H9 (cell line): ENCODE measurements around the gene NACC2. TPM values are rescaled to one million over a fixed set of nuclear protein-coding genes. Genes with fewer than 3 reads are reported as not detected.

Experiments
- DNase-seq: peaks from one replicate; pipeline ENCODE4 v3.0.0-alpha.2; 2017
- H2AFZ ChIP-seq: one replicate; pipeline ENCODE4 v1.6.1; 2013; ENCODE audit warnings: mild to moderate bottlenecking, low read length, control low read depth, moderate library complexity
- H2AK5ac ChIP-seq: 2 replicates; pipeline ENCODE4 v1.6.1; 2013; ENCODE audit warnings: low read length, control low read depth, mixed read lengths; ENCODE audit not compliant: insufficient read length
- H2BK120ac ChIP-seq: one replicate; pipeline ENCODE4 v1.6.1; 2013; ENCODE audit warnings: low read depth, mild to moderate bottlenecking, low read length, control low read depth, inconsistent platforms; ENCODE audit not compliant: poor library complexity, severe bottlenecking
- H2BK12ac ChIP-seq: 2 replicates; pipeline ENCODE4 v1.6.1; 2013; ENCODE audit warnings: low read length, control low read depth, mixed read lengths, low read depth; ENCODE audit not compliant: insufficient read length
- H2BK15ac ChIP-seq: 2 replicates; pipeline ENCODE4 v1.6.1; 2013; ENCODE audit warnings: low read depth, low read length, control low read depth
- H2BK20ac ChIP-seq: one replicate; pipeline ENCODE4 v1.6.1; 2013; ENCODE audit warnings: low read depth, mild to moderate bottlenecking, low read length, control low read depth, inconsistent platforms; ENCODE audit not compliant: poor library complexity, severe bottlenecking
- H2BK5ac ChIP-seq: 2 replicates; pipeline ENCODE4 v1.6.1; 2013; ENCODE audit warnings: low read length, control low read depth, mixed read lengths; ENCODE audit not compliant: insufficient read length
- H3K14ac ChIP-seq: 2 replicates; pipeline ENCODE4 v1.6.1; 2013; ENCODE audit warnings: low read length, control low read depth; ENCODE audit not compliant: insufficient read depth
- H3K18ac ChIP-seq: 2 replicates; pipeline ENCODE4 v1.6.1; 2013; ENCODE audit warnings: low read depth, mild to moderate bottlenecking, mixed read lengths, low read length, control low read depth; ENCODE audit not compliant: insufficient read length
- H3K23ac ChIP-seq: 2 replicates; pipeline ENCODE4 v1.6.1; 2013; ENCODE audit warnings: low read length, control low read depth, mixed read lengths, low read depth; ENCODE audit not compliant: insufficient read length
- H3K23me2 ChIP-seq: 2 replicates; pipeline ENCODE4 v1.6.1; 2013; ENCODE audit warnings: low read depth, mild to moderate bottlenecking, mixed read lengths, low read length, control low read depth; ENCODE audit not compliant: insufficient read length, poor library complexity, severe bottlenecking
- H3K27ac ChIP-seq: 2 replicates; pipeline ENCODE4 v1.5.1; 2013; ENCODE audit warnings: low read length, control low read depth, mixed read lengths, low read depth; ENCODE audit not compliant: insufficient read length
- H3K27me3 ChIP-seq: 2 replicates; pipeline ENCODE4 v1.6.1; 2013; ENCODE audit warnings: low read length, control low read depth, inconsistent platforms; ENCODE audit not compliant: insufficient read depth
- H3K4ac ChIP-seq: 2 replicates; pipeline ENCODE4 v1.6.1; 2013; ENCODE audit warnings: low read depth, mild to moderate bottlenecking, control low read depth, inconsistent platforms, low read length, moderate library complexity
- H3K4me1 ChIP-seq: 2 replicates; pipeline ENCODE4 v1.6.1; 2013; ENCODE audit warnings: low read length, control low read depth, inconsistent platforms; ENCODE audit not compliant: insufficient read depth
- H3K4me2 ChIP-seq: 2 replicates; pipeline ENCODE4 v1.6.1; 2013; ENCODE audit warnings: low read length, control low read depth, mixed read lengths; ENCODE audit not compliant: insufficient read length, insufficient read depth
- H3K56ac ChIP-seq: 2 replicates; pipeline ENCODE4 v1.6.1; 2013; ENCODE audit warnings: low read depth, mild to moderate bottlenecking, mixed read lengths, low read length, control low read depth; ENCODE audit not compliant: insufficient read length
- H3K79me1 ChIP-seq: 2 replicates; pipeline ENCODE4 v1.6.1; 2013; ENCODE audit warnings: low read depth, mild to moderate bottlenecking, moderate library complexity, low read length, control low read depth, inconsistent platforms; ENCODE audit not compliant: insufficient read depth, poor library complexity, severe bottlenecking
- H3K79me2 ChIP-seq: 2 replicates; pipeline ENCODE4 v1.6.1; 2013; ENCODE audit warnings: low read length, control low read depth, inconsistent platforms; ENCODE audit not compliant: insufficient read depth
- H3K9ac ChIP-seq: 2 replicates; pipeline ENCODE4 v1.6.1; 2013; ENCODE audit warnings: low read length, control low read depth, mixed read lengths; ENCODE audit not compliant: insufficient read length; ENCODE audit errors: extremely low read depth
- H3K9me3 ChIP-seq: one replicate; pipeline ENCODE4 v1.6.1; 2013; ENCODE audit warnings: low read depth, low read length, inconsistent platforms; ENCODE audit not compliant: control insufficient read depth
- H3T11ph ChIP-seq: one replicate; pipeline ENCODE4 v1.6.1; 2013; ENCODE audit warnings: mild to moderate bottlenecking, low read length, control low read depth, inconsistent platforms
- H4K20me1 ChIP-seq: one replicate; pipeline ENCODE4 v1.6.1; 2013; ENCODE audit not compliant: control insufficient read depth, insufficient read length, insufficient read depth
- H4K5ac ChIP-seq: 2 replicates; pipeline ENCODE4 v1.6.1; 2013; ENCODE audit warnings: low read depth, mild to moderate bottlenecking, mixed read lengths, low read length, control low read depth; ENCODE audit not compliant: insufficient read length
- H4K8ac ChIP-seq: replicated peaks from 2 replicates; pipeline ENCODE4 v1.6.1; 2013; ENCODE audit warnings: low read length, control low read depth, mixed read lengths, low read depth; ENCODE audit not compliant: insufficient read length
- H4K91ac ChIP-seq: 2 replicates; pipeline ENCODE4 v1.6.1; 2013; ENCODE audit warnings: low read depth, mild to moderate bottlenecking, moderate library complexity, mixed read lengths, low read length, control low read depth; ENCODE audit not compliant: insufficient read length
- H3K27ac Mint-ChIP-seq, 3 experiments: 2 replicates in 2 of 3; 3 replicates in 1 of 3; pipeline ENCODE4 v1.8.0; 2020 to 2021; ENCODE audit warnings: mixed read lengths in 3 of 3, mild to moderate bottlenecking in 1 of 3, moderate library complexity in 1 of 3
- H3K27me3 Mint-ChIP-seq: 2 replicates; pipeline ENCODE4 v1.8.0; 2021; ENCODE audit warnings: low read depth, mild to moderate bottlenecking, moderate library complexity, mixed read lengths
- H3K36me3 Mint-ChIP-seq, 3 experiments: 2 replicates in 2 of 3; 3 replicates in 1 of 3; pipeline ENCODE4 v1.8.0; 2020 to 2021; ENCODE audit warnings: low read depth in 3 of 3, mixed read lengths in 3 of 3; ENCODE audit not compliant: insufficient read depth in 1 of 3
- H3K4me1 Mint-ChIP-seq, 2 experiments: 2 replicates each; pipeline ENCODE4 v1.8.0; 2020; ENCODE audit warnings: mixed read lengths in 2 of 2
- H3K4me3 Mint-ChIP-seq, 2 experiments: 2 replicates in 1 of 2; 3 replicates in 1 of 2; pipeline ENCODE4 v1.8.0; 2020 to 2021; ENCODE audit warnings: mild to moderate bottlenecking in 2 of 2, mixed read lengths in 2 of 2, moderate library complexity in 1 of 2
- H3K9me3 Mint-ChIP-seq, 2 experiments: 2 replicates in 1 of 2; 3 replicates in 1 of 2; pipeline ENCODE4 v1.8.0; 2020; ENCODE audit warnings: mild to moderate bottlenecking in 2 of 2, mixed read lengths in 2 of 2, moderate library complexity in 1 of 2
- WGBS: extraction: QIAGEN DNeasy Blood & Tissue Kit; methylation state at CpG from one replicate; pipeline ENCODE4 v1.1.7; 2013; ENCODE audit warnings: missing lambda C conversion rate, low lambda C conversion rate, mixed read lengths; ENCODE audit not compliant: insufficient read length; ENCODE audit errors: extremely low coverage; 5-methylcytosine and 5-hydroxymethylcytosine counted together
- total RNA-seq: library from RNA; stranded (reverse); gene quantifications from 2 replicates; pipeline ENCODE4 v1.2.1, GENCODE V29; 2021
- TF ChIP-seq, protein P1 (sequence below): fragments of 200-600 bp; sonication (generic); conservative IDR thresholded peaks from 3 replicates; pipeline ENCODE4 v1.8.0; 2021; ENCODE audit warnings: antibody characterized with exemption, mild to moderate bottlenecking

NACC2 gene
- total RNA-seq, 1 experiment from 2014 or later, result 11.5 TPM

GRCh38 chr9:135976944-135977343 lies 118.1 kb downstream of the NACC2 start:
- H2BK15ac ChIP-seq, result no peak overlapping the region
- no peak overlapping the region for H2AK5ac ChIP-seq
- no peak overlapping the region for H3K4me3 Mint-ChIP-seq
- H3K18ac ChIP-seq, result no peak overlapping the region
- no peaks in the 10 kb centered on the region for H3K23me2 ChIP-seq
- no peaks in the 10 kb centered on the region for H4K20me1 ChIP-seq
- TF ChIP-seq, protein P1, sequence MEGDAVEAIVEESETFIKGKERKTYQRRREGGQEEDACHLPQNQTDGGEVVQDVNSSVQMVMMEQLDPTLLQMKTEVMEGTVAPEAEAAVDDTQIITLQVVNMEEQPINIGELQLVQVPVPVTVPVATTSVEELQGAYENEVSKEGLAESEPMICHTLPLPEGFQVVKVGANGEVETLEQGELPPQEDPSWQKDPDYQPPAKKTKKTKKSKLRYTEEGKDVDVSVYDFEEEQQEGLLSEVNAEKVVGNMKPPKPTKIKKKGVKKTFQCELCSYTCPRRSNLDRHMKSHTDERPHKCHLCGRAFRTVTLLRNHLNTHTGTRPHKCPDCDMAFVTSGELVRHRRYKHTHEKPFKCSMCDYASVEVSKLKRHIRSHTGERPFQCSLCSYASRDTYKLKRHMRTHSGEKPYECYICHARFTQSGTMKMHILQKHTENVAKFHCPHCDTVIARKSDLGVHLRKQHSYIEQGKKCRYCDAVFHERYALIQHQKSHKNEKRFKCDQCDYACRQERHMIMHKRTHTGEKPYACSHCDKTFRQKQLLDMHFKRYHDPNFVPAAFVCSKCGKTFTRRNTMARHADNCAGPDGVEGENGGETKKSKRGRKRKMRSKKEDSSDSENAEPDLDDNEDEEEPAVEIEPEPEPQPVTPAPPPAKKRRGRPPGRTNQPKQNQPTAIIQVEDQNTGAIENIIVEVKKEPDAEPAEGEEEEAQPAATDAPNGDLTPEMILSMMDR, result no peak
- H3K23ac ChIP-seq, result no peak overlapping the region
- no peak overlapping the region for H3K4ac ChIP-seq
- peaks cover 2% of the 10 kb centered on the region; the same call in 1 of the 2 replicates for H3K27me3 Mint-ChIP-seq
- WGBS, result no CpG with 5 or more reads among the region's 13 CpGs
- no peak for DNase-seq
- H3K9me3 Mint-ChIP-seq, result no peaks in the 10 kb centered on the region; a peak in 1 of 5 replicates
- no peak overlapping the region for H2BK5ac ChIP-seq
- H4K91ac ChIP-seq, result no peak overlapping the region
- no peaks in the 10 kb centered on the region for H3K36me3 Mint-ChIP-seq
- H2BK12ac ChIP-seq, result no peak overlapping the region
- H3K4me1 Mint-ChIP-seq, result peaks cover 2 to 10% of the 10 kb centered on the region in 2 experiments; a peak in 3 of 4 replicates
- no peak overlapping the region for H3K14ac ChIP-seq
- H2BK20ac ChIP-seq, result no peak overlapping the region
- H2BK120ac ChIP-seq, result no peak overlapping the region
- H4K8ac ChIP-seq, result no peak overlapping the region
- H3K9ac ChIP-seq, result no peak overlapping the region
- no peaks in the 10 kb centered on the region for H3K27me3 ChIP-seq
- H3K56ac ChIP-seq, result no peak overlapping the region
- H3K4me1 ChIP-seq, result no peaks in the 10 kb centered on the region
- no peak overlapping the region for H3T11ph ChIP-seq
- no peak overlapping the region for H3K27ac Mint-ChIP-seq
- no peaks in the 10 kb centered on the region for H3K9me3 ChIP-seq
- H3K4me2 ChIP-seq, result no peak overlapping the region
- H3K27ac ChIP-seq, result no peak overlapping the region
- no peak overlapping the region for H2AFZ ChIP-seq
- H4K5ac ChIP-seq, result no peak overlapping the region
- H3K79me2 ChIP-seq, result no peaks in the 10 kb centered on the region
- H3K79me1 ChIP-seq, result no peaks in the 10 kb centered on the region
